ENCODE data around the gene TMEM98.

TMEM98 gene

DNA sequence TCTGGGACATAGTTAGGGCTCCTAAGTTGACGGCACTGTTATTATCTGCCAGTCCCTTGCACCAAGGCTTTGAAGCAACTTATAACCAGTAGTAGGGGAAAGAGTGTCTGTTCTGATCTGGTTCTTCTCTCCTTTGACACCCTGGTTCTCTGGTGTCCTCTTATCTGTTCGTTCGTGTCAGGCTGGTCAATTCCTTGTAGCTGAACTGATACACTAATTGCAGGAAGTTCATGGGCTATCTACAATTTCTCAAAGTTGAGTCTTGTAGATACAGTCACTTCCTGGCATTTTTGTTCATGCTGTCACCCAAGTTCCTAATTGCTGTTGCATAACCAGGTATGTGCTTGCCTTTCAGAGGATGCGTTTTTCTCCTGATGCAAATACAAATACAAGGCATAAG lies 33.7 kb upstream of the TMEM98 start:
- H4K20me1 ChIP-seq (ENCODE audit: insufficient read depth, low read length) = no peaks in the 10 kb centered on the region
- no peak overlapping the region for H3K9ac ChIP-seq (ENCODE audit: low read length)
- no peak for TF ChIP-seq EZH2 (optimal IDR thresholded peaks at IDR 0.05; ENCODE audit: low read depth, low read length)
- TF ChIP-seq CTCF (IDR thresholded peaks at IDR 0.05; ENCODE audit: low read length) = no peak
- TF ChIP-seq EZH2phosphoT487 (IDR thresholded peaks at IDR 0.05; ENCODE audit: low read length) = no peak
- no peaks in the 10 kb centered on the region for H3K36me3 ChIP-seq (replicated peaks; ENCODE audit: insufficient read depth, low read length)
- no peaks in the 10 kb centered on the region for H3F3A ChIP-seq (ENCODE audit: insufficient read depth, low read length)
- no peaks in the 10 kb centered on the region for H3K9me3 ChIP-seq (replicated peaks; ENCODE audit: insufficient read depth, low read length)
- H3K4me1 ChIP-seq (ENCODE audit: low read length) = peaks cover 10% of the 10 kb centered on the region
- H3K4me2 ChIP-seq (ENCODE audit: low read depth, low read length) = no peak overlapping the region
- H3K27ac ChIP-seq (ENCODE audit: low read length) = no peak overlapping the region
- H2AFZ ChIP-seq (ENCODE audit: low read length) = no peak overlapping the region
- no peak overlapping the region for H3K4me3 ChIP-seq (ENCODE audit: low read length)
- H3K9me2 ChIP-seq (replicated peaks; ENCODE audit: insufficient read depth, low read length) = no peaks in the 10 kb centered on the region
- no peak for DNase-seq
- H3K79me2 ChIP-seq (ENCODE audit: low read length) = no peaks in the 10 kb centered on the region
- no peaks in the 10 kb centered on the region for H3K27me3 ChIP-seq (replicated peaks; ENCODE audit: insufficient read depth, low read length)

DNA sequence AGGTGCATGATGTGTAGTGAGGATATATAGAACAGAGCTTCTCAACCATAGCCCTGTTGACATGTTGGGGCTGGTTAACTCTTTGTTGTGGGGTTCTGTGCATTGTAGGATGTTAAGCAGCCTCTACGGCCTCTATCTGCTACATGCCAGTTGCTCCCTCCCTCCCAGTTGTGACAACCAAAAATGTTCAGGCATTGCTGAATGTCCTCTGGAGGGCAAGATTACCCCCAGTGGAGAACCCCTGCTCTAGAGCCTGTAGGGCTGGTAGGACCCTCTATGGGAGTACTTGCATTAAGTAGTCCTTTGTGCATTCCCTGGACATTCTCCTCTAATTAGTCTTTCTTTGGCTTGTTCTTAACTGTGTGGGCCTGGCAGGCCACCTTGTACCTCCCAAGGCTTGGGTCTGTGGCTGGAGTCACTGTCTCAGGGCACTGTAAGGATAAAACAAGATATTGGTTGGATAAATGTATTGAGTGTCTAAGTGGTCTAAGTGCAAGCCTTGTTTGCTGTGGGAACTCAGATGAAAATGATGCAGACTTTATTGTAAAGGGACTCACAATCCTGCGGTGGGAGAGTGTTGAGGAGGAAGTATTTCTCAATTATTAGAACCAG lies 31.2 kb upstream of the TMEM98 start:
- Histone ChIP-seq H3K4me2 (ENCODE audit: low read depth, low read length) (no peak overlapping the region), H3K9ac (ENCODE audit: low read length) (no peak overlapping the region), H3K9me2 (replicated peaks; ENCODE audit: insufficient read depth, low read length) (no peaks in the 10 kb centered on the region), H3K27me3 (replicated peaks; ENCODE audit: insufficient read depth, low read length) (no peaks in the 10 kb centered on the region), H3K9me3 (replicated peaks; ENCODE audit: insufficient read depth, low read length) (no peaks in the 10 kb centered on the region), H3K27ac (ENCODE audit: low read length) (no peak overlapping the region), H3K4me1 (ENCODE audit: low read length) (peaks cover 17% of the 10 kb centered on the region), H4K20me1 (ENCODE audit: insufficient read depth, low read length) (no peaks in the 10 kb centered on the region), H3K36me3 (replicated peaks; ENCODE audit: insufficient read depth, low read length) (no peaks in the 10 kb centered on the region), H3K79me2 (ENCODE audit: low read length) (no peaks in the 10 kb centered on the region), H3K4me3 (ENCODE audit: low read length) (no peak overlapping the region), H2AFZ (ENCODE audit: low read length) (no peak overlapping the region), H3F3A (ENCODE audit: insufficient read depth, low read length) (no peaks in the 10 kb centered on the region)
- no peak for TF ChIP-seq EZH2phosphoT487 (IDR thresholded peaks at IDR 0.05; ENCODE audit: low read length)
- TF ChIP-seq EZH2 (optimal IDR thresholded peaks at IDR 0.05; ENCODE audit: low read depth, low read length) = no peak
- TF ChIP-seq CTCF (IDR thresholded peaks at IDR 0.05; ENCODE audit: low read length) = no peak
- DNase-seq = no peak

DNA sequence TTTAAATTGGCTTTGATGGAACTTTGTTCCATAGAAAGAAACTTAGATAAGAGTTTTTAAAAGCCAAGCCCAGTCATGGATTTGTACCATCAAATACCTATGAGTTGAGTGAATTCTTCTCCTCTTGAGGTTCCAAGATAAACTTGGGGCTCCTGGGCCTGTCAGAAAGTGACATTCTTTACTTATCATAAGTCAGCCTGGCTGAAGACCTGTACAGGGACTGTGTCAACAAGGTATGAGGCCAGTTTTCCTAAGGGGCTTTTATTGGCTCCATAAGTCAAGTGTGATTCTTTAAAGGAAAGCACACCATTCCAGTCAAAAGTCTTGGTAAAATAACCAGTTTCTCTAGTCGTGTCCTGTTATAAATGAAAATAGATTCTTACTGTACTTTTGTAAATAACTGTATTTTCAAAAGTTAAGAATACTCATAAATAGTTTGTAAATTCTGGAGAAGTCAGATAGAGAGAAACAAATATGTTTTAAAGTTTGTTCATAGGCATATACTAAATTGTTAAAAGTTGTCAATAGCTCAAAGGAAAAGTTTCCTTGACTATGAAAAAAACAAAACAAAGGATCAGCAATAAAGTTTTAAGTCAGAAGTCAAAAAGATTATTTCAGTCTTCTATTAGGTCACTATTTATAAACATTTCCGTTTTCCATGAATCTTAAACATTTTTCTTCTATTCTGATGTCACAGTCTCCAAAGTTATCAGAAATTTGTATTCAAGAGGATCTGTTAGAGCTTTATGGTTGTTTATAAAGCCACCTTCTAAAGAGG lies 28.5 kb upstream of the TMEM98 start:
- TF ChIP-seq EZH2phosphoT487 (IDR thresholded peaks at IDR 0.05; ENCODE audit: low read length) = no peak
- no peak for TF ChIP-seq CTCF (IDR thresholded peaks at IDR 0.05; ENCODE audit: low read length)
- TF ChIP-seq EZH2 (optimal IDR thresholded peaks at IDR 0.05; ENCODE audit: low read depth, low read length) = no peak
- Histone ChIP-seq H3F3A (ENCODE audit: insufficient read depth, low read length) (no peaks in the 10 kb centered on the region), H3K36me3 (replicated peaks; ENCODE audit: insufficient read depth, low read length) (no peaks in the 10 kb centered on the region), H3K27ac (ENCODE audit: low read length) (peak overlapping the region; percentile 3; the same call in 1 of the 2 replicates), H3K4me2 (ENCODE audit: low read depth, low read length) (peak overlapping the region; percentile 43; the same call in 1 of the 2 replicates), H3K4me3 (ENCODE audit: low read length) (no peak overlapping the region), H3K9ac (ENCODE audit: low read length) (no peak overlapping the region), H4K20me1 (ENCODE audit: insufficient read depth, low read length) (no peaks in the 10 kb centered on the region), H3K4me1 (ENCODE audit: low read length) (peaks cover 29% of the 10 kb centered on the region), H3K27me3 (replicated peaks; ENCODE audit: insufficient read depth, low read length) (no peaks in the 10 kb centered on the region), H3K9me3 (replicated peaks; ENCODE audit: insufficient read depth, low read length) (no peaks in the 10 kb centered on the region), H3K79me2 (ENCODE audit: low read length) (no peaks in the 10 kb centered on the region), H2AFZ (ENCODE audit: low read length) (peak overlapping the region; percentile 14; the same call in 1 of the 2 replicates), H3K9me2 (replicated peaks; ENCODE audit: insufficient read depth, low read length) (no peaks in the 10 kb centered on the region)
- DNase-seq = no peak
